GM21619 (cell line): ENCODE data around the gene OPRD1.
"Not testable (repeated sequence)": the region's sequence is repeated elsewhere in the genome, so short reads cannot be mapped to it uniquely, and the experiment has no call there.

ENCODE experiments used
- ATAC-seq: cut with Tn5 transposase; IDR thresholded peaks from one replicate; pipeline ENCODE4 v1.9.1; 2021; ENCODE audit not compliant: unreplicated experiment

The OPRD1 gene

DNA sequence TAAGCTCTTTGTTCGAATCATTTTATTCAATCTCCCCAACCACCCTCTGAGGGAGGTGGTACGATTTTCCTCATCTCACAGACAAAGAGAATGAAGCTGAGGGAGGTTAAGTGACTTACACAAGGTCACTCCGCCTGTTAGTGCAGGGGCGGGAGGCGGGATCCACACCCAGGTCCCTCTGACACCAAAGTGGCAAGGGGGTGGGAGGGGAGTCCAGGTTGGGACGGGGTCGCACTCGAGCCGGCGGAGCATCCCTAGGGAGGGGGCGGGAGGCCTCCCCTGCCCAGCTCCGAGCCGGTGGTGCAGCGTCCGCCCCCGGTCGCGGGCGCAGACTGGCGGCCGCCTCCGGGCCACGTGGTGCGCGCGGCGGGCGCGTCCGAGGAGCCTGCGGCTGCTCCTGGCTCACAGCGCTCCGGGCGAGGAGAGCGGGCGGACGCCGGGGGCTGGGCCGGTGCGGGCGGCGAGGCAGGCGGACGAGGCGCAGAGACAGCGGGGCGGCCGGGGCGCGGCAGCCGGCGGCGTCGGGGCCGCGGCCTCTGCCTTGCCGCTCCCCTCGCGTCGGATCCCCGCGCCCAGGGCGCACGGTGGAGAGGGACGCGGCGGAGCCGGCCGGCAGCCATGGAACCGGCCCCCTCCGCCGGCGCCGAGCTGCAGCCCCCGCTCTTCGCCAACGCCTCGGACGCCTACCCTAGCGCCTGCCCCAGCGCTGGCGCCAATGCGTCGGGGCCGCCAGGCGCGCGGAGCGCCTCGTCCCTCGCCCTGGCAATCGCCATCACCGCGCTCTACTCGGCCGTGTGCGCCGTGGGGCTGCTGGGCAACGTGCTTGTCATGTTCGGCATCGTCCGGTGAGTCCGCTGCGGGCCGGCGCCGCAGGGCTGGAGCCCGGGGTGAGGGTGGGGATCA lies at the start of gene OPRD1:
TSS of gene OPRD1 (plus strand) at position 405 of the 903 bp plus-strand sequence. CDS start at position 619, 214 bp downstream.
- no peak for ATAC-seq

DNA sequence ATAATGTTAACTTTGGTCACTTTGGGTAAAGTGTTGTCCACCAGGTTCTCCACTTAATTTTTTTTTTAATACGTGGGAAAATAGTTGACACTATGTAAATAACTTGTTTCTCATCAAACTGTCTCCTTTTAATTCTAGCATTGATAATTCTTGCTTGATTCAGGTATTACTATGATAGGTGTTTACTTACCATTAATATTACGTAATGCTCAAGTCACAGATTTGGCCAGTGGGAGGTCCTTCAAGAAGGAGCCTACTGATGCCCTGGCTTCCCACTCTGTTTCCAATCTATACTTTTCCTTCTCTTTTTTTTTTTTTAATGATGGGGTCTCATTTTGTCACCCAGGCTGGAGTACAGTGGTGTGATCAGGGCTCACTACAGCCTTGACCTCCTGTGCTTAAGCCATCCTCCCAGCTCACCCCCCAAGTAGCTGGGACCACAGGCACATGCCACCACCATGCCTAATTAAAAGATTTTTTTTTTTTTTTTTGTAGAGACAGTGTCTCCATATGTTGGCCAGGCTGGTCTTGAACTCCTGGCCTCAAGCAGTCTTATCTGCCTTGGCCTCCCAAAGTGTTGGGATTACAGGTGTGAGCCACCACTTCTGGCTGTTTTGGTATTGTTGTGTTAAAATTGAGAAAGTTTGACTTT lies 45.3 kb upstream of the OPRD1 start:
- ATAC-seq, result no peak

- no peak for ATAC-seq
These were observed 41.3 kb upstream of the OPRD1 start for GRCh38 chr1:28770601-28771165.

DNA sequence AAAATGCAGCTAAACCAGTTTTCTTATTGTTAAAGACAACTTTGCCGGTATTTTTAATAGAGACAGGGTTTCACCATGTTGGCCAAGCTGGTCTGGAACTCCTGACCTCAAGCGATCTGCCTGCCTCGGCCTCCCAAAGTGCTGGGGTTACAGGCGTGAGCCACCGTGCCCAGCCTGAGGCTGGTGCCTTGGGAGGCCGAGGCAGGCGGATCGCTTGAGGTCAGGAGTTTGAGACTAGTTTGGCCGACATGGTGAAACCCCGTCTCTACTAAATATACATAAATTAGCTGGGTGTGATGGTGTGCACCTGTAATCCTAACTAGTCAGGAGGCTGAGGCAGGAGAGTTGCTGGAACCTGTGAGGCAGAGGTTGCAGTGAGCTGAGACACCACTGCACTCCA lies 40.0 kb upstream of the OPRD1 start:
- not testable (repeated sequence) for ATAC-seq

DNA sequence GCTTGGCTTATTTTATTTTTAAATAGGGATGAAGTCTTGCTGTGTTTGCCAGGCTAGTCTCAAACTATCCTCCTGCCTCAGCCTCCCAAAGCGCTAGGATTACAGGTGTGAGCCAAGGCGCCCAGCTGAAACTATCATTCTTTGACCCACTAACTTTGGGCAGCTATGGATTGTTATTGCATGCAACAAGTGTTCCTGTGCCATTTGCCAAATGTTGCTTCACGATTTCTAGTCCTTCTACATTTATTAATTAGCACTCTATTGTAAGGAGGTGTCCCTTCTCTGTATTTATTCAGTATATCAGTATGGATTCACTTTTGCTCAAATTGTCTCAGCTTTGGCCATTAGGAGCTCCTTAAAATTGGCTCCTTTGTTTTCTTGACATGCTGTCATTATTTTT lies 38.9 kb upstream of the OPRD1 start:
- no peak for ATAC-seq

- ATAC-seq, result no peak
These were observed 36.6 kb upstream of the OPRD1 start for GRCh38 chr1:28775121-28775942.

- no peak for ATAC-seq
These were observed 35.6 kb upstream of the OPRD1 start for GRCh38 chr1:28776341-28776740.

- ATAC-seq, result no peak
These were observed 33.9 kb upstream of the OPRD1 start for GRCh38 chr1:28778021-28778420.

- no peak for ATAC-seq
These were observed 32.1 kb upstream of the OPRD1 start for GRCh38 chr1:28779751-28780408.

- no peak for ATAC-seq
These were observed 30.7 kb upstream of the OPRD1 start for GRCh38 chr1:28781305-28781704.

DNA sequence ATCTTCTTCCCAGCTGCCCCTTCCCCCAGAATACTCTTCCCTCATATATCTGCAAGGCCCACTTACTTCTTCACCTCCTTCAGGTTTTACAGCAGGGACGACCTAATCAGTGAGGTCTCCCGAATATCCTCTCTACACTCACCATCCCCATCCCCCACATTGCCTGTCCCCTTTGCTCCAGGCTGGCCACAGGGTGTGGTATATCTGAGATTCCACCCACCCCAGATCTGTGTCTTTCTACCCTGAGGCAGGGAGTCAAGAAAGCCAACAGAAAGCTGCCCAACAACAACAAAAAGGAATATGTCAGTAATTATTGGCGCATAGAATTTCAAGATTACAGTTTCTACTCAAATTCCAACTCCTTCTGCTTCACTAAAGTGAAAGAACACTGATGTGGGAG lies 30.0 kb upstream of the OPRD1 start:
- no peak for ATAC-seq

DNA sequence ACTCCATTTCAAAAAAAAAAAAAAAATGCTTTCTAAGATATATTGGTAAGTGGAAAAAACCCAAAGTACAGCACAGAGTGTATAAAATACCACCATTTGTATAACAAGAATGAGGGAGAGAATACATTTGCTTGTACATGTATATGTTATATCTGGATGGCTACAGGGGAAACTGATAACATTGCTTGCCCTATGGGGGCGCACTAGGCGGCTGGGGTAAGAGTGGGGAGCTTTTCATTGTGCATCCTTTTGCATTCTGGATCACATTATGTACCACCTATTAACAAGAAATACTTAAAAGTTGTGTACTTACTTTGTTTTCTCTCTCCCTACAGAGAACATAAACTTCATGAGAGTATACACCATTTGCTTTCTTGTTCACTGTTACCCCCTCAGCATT lies 28.6 kb upstream of the OPRD1 start:
- no peak for ATAC-seq

GRCh38 chr1:28789412-28789811 lies 22.6 kb upstream of the OPRD1 start:
- no peak for ATAC-seq

DNA sequence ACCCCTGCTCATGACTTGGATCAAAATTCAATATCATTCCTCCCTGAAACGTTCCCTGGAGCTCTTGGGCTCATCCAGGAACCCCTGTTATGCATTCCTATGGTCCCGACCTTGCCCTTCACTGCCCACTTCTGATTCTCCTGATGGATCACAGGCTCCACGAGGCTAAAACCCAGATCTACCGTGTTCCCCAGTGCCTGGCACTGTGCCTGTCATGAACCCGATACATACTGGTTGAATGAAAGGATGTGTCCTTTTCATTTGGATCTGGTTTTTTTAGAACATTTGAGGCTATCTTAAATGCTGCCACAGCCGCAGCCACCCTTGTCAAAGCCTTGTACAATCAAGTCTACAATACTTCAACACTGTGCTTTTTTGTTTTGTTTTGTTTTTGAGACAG lies 22.2 kb upstream of the OPRD1 start:
- ATAC-seq, result no peak

- ATAC-seq, result no peak
These were observed 21.5 kb upstream of the OPRD1 start for GRCh38 chr1:28790377-28791035.

GRCh38 chr1:28791929-28792328 lies 20.0 kb upstream of the OPRD1 start:
- ATAC-seq, result not testable (repeated sequence)

- ATAC-seq, result no peak
These were observed 19.3 kb upstream of the OPRD1 start for GRCh38 chr1:28792644-28793121.

DNA sequence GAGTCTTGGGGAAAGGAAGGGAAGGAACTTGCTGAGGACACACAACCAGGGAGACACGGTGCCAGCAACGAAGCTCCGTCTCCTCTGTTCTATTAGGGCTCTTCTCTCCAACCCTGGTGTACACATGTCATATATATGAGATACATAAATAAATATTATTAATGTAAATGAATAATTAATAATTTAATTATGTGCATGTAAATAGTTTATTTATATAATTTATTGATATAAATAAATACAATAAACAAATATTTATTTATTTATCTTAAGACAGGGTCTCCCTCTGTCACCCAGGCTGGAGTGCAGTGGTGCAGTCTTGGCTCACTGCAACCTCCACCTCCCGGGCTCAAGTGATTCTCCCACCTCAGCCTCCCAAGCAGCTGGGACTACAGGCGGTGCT lies 17.4 kb upstream of the OPRD1 start:
- ATAC-seq, result not testable (repeated sequence)

DNA sequence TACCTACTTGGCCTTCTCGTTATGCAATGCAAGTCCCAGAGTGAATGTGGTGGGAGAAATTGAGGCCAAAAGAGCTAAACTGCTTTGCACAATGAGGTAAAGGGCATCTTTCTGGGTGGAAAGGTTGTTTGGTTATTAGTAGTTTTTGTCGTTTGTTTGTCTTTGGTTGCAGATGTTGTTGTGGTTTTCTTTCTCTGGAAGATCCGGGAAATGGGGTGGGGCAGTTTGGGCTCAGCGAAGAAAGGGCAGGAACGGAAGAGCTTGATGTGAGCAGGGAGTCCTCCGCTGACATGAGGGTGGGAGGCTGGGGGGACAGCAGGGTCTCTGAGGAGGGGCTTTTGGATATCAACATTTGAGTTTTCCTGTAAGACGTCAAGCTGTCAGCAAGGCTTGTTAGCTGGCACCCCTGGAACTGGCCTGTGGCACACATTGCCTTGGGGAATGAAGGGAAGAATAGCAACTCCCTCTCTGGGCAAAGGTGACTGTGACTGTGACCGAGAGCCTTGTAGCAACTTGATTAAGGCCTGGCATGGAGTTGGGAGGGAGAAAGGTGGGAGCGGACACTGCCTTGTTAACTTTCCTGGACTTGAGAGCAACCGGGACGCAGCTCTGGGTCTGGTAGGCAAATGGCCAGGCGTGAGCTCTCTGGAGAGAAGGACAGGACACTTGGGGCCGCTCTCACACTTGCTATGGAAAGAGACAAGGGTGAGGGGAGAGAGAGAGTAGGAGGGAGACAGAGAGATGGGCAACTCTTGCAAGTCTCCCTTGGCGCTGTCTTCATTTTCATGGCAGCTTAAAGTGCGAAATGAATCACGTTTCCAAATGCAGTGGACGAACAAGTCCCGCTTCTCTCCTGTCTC lies 15.4 kb upstream of the OPRD1 start:
- no peak for ATAC-seq
